Osteoblast (primary cell): Measurements from ENCODE around the gene SLC12A8. TPM values are rescaled to one million over a fixed set of nuclear protein-coding genes. Genes with fewer than 3 reads are reported as not detected.

Experiments
- DNase-seq: peaks from one replicate; pipeline ENCODE4 v3.0.0; 2011; ENCODE audit warnings: low spot score, mixed read lengths; ENCODE audit not compliant: insufficient read length; ENCODE audit errors: missing footprints
- H2AFZ ChIP-seq: 2 replicates; pipeline ENCODE4 v1.6.0; 2011; ENCODE audit warnings: mild to moderate bottlenecking, low read length
- H3K27ac ChIP-seq: 2 replicates; pipeline ENCODE4 v1.5.1; 2011; ENCODE audit warnings: mild to moderate bottlenecking, low read depth, low read length, moderate library complexity
- H3K27me3 ChIP-seq: 2 replicates; pipeline ENCODE4 v1.6.0; 2012; ENCODE audit warnings: mild to moderate bottlenecking, control low read depth, inconsistent platforms, low read length, moderate library complexity; ENCODE audit not compliant: insufficient read depth
- H3K36me3 ChIP-seq: 2 replicates; pipeline ENCODE4 v1.5.1; 2011; ENCODE audit warnings: mild to moderate bottlenecking, low read length, control low read depth, moderate library complexity; ENCODE audit not compliant: insufficient read depth
- H3K4me1 ChIP-seq: 2 replicates; pipeline ENCODE4 v1.5.1; 2011; ENCODE audit warnings: mild to moderate bottlenecking, low read length, control low read depth, moderate library complexity; ENCODE audit not compliant: insufficient read depth
- H3K4me2 ChIP-seq: 2 replicates; pipeline ENCODE4 v1.6.0; 2011; ENCODE audit warnings: mild to moderate bottlenecking, low read length; ENCODE audit not compliant: insufficient read depth
- H3K4me3 ChIP-seq: fragments of 200-600 bp; sonication (generic); 3 replicates; pipeline ENCODE4 v1.5.1; 2012; ENCODE audit warnings: mild to moderate bottlenecking, low read length, inconsistent platforms; ENCODE audit not compliant: insufficient read depth
- H3K79me2 ChIP-seq: 2 replicates; pipeline ENCODE4 v1.6.0; 2012; ENCODE audit warnings: mild to moderate bottlenecking, low read length, control low read depth, inconsistent platforms; ENCODE audit not compliant: insufficient read depth
- H3K9me3 ChIP-seq: 2 replicates; pipeline ENCODE4 v1.5.1; 2011; ENCODE audit warnings: low read depth, low read length, control low read depth
- H4K20me1 ChIP-seq: 2 replicates; pipeline ENCODE4 v1.6.0; 2012; ENCODE audit warnings: mild to moderate bottlenecking, low read length, control low read depth; ENCODE audit not compliant: insufficient read depth
- total RNA-seq: library from RNA; depleted of rRNA; stranded (reverse); fragments of >200 nt; gene quantifications from 2 replicates; pipeline ENCODE4 v1.2.3, GENCODE V29; 2012
- TF ChIP-seq, protein P1 (sequence below): IDR thresholded peaks from 2 replicates; pipeline ENCODE4 v1.5.1; 2011; ENCODE audit warnings: mild to moderate bottlenecking, low read depth, low read length, moderate library complexity; ENCODE audit errors: extremely low read depth

The SLC12A8 gene
- total RNA-seq, 1 donor, result 36.2 TPM

DNA sequence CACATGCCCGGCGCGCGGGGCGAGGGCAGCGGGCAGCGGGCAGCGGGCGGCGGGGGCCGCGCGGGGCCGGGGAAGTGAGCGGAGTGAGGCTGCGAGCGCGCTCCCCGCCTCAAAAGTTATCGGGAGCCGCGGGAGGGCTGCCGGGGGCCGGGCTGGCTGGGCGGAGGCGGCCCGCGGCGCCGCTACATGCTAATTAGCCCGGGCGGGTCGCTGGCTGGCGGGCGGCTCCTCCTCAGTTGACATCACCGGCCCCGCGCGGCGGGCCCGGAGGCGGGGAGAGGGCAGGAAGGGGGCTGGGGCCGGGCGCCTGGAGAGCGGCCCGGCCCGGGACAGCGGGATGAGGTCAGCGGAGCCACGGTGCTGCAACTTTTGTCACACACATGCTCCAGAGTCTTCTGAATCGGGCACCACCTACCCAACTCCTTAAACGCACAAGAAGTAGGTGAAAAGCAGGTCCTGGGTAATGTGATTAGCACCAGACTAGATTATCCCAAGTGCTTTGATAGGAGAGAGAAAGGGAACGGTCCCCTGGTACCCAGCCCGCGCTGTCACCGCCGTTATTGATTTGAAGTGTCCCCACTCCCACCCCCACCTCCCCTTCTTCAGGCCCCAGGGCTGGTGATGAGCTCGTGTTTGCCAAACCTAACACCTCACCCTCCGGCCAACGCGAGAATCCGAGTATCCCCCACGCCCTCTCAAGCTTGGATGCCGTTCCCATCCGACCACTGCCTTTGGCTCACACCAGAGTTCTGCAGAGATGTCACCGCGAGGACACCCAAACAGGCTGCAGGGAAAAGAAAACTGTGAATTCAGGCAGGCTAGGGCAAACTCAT lies 156.4 kb downstream of the SLC12A8 start, which contains the start of gene HEG1:
TSS of gene HEG1 (minus strand) at position 85 of the 833 bp plus-strand sequence. CDS start 107 bp downstream, outside the sequence.
- Histone ChIP-seq H2AFZ (no peak within 1 kb of the TSS), H4K20me1 (peaks cover 9% of the 10 kb centered on the region), H3K9me3 (no peaks in the 10 kb centered on the region), H3K36me3 (peaks cover 6% of the 10 kb centered on the region), H3K79me2 (peaks cover 35% of the 10 kb centered on the region), H3K4me3 (peak within 1 kb of the TSS; percentile 72), H3K4me2 (peak within 1 kb of the TSS; percentile 79), H3K4me1 (peaks cover 50% of the 10 kb centered on the region), H3K27ac (peak within 1 kb of the TSS; percentile 99), H3K27me3 (no peaks in the 10 kb centered on the region)
- TF ChIP-seq, protein P1, sequence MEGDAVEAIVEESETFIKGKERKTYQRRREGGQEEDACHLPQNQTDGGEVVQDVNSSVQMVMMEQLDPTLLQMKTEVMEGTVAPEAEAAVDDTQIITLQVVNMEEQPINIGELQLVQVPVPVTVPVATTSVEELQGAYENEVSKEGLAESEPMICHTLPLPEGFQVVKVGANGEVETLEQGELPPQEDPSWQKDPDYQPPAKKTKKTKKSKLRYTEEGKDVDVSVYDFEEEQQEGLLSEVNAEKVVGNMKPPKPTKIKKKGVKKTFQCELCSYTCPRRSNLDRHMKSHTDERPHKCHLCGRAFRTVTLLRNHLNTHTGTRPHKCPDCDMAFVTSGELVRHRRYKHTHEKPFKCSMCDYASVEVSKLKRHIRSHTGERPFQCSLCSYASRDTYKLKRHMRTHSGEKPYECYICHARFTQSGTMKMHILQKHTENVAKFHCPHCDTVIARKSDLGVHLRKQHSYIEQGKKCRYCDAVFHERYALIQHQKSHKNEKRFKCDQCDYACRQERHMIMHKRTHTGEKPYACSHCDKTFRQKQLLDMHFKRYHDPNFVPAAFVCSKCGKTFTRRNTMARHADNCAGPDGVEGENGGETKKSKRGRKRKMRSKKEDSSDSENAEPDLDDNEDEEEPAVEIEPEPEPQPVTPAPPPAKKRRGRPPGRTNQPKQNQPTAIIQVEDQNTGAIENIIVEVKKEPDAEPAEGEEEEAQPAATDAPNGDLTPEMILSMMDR, result no peak
- peak; percentile 96 for DNase-seq

DNA sequence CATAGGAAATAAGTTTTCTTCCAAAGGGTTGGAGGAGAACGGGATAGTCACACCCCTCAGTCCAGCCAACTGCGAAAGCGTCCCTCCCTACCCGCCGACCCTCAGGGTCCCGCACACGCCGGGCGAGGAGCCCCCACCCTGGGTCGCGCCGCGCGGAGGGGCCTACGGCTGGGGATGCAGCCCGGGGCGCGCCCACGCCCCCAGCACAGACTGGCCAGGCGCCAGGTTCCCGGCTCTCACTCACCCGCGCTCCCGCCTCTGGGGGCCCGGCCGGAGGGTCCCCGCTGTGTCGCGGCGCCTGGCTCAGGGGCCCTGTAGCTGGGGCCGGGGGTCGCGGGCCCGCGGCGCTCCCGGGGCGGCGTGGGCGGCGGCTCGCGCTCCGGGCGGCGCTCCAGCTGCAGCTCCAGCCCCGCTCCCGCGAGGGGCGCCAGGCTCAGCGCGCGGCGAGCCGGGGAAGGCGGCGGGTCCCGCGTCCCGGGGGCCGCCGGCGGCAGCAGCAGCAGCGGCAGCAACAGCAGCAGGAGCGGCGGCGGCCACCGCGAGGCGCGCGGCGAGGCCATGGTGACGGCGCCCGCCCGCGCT lies 157.1 kb downstream of the SLC12A8 start:
- no peaks in the 10 kb centered on the region for H3K27me3 ChIP-seq
- peak; percentile 92 for DNase-seq
- H3K79me2 ChIP-seq, result peaks cover 42% of the 10 kb centered on the region
- peaks cover 15% of the 10 kb centered on the region for H4K20me1 ChIP-seq
- peaks cover 13% of the 10 kb centered on the region for H3K36me3 ChIP-seq
- H3K27ac ChIP-seq, result peak overlapping the region; percentile 99
- peaks cover 51% of the 10 kb centered on the region for H3K4me1 ChIP-seq
- H3K4me3 ChIP-seq, result peak overlapping the region; percentile 72
- H3K9me3 ChIP-seq, result no peaks in the 10 kb centered on the region
- TF ChIP-seq, protein P1, result no peak
- no peak overlapping the region for H2AFZ ChIP-seq
- peak overlapping the region; percentile 79 for H3K4me2 ChIP-seq

DNA sequence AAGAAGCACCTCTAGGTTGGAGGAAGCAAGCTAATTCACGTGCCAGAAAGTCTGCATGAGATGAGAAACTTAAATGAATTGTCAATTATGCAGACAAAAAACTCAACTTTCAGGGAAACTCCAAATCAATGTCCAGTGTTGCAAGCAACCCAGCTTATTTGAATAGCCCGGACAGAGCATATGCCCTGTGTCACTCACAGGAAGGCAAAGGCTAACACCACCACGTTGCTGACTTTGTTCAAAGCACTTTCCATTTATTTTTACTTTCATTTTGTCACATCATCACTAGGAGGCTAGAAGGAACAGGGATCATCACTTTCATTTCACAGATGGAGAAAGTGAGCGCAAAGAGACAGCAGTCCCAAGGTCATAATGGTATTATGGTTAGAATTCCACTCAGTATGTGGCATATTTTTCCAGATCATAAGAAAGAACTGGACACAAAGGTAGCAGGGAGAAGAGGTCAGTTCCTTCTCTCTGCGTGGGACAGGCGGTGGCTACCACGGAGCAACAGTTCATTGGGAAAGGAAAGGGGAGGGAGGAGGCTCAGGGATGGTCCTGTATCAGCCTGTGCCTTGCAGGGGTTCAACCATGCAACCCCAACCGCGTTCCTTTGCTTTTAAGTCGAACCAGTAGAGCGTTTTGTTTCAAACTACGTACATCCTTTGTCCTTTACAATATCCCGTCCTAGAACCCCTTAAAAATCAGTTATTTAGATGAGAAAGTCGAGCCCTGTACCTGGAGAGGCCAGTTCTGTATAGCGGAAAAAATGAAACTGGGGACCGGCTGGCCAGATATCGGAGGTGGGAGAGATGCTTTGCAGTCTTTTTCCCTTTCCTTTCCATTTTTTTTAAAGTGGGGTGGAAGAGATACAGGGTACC lies 157.9 kb downstream of the SLC12A8 start:
- Histone ChIP-seq H3K27ac (peak overlapping the region; percentile 99), H4K20me1 (peaks cover 19% of the 10 kb centered on the region), H3K79me2 (peaks cover 48% of the 10 kb centered on the region), H3K4me3 (peak overlapping the region; percentile 72), H3K36me3 (peaks cover 19% of the 10 kb centered on the region), H3K27me3 (no peaks in the 10 kb centered on the region), H3K9me3 (no peaks in the 10 kb centered on the region), H3K4me2 (peak overlapping the region; percentile 79), H2AFZ (no peak overlapping the region), H3K4me1 (peaks cover 52% of the 10 kb centered on the region)
- TF ChIP-seq, protein P1, result no peak
- DNase-seq, result peak; percentile 91
